OCI-LY1 (cell line): ENCODE measurements around the gene SLC7A4.

Source experiments
- H2AFZ ChIP-seq: fragments of 200-600 bp; sonication (generic), shearing (Covaris generic); 2 replicates; pipeline ENCODE4 v1.6.0; 2014; ENCODE audit warnings: antibody characterized with exemption, mild to moderate bottlenecking, low read length
- H3F3A ChIP-seq: fragments of 200-600 bp; sonication (generic), shearing (Covaris generic); 2 replicates; pipeline ENCODE4 v1.6.0; 2014; ENCODE audit warnings: mild to moderate bottlenecking, antibody characterized with exemption, low read length, moderate library complexity; ENCODE audit not compliant: insufficient read depth
- H3K27ac ChIP-seq: fragments of 200-600 bp; sonication (generic); 2 replicates; pipeline ENCODE4 v1.5.1; 2014; ENCODE audit warnings: low read length, mixed run types, mild to moderate bottlenecking, low read depth; ENCODE audit not compliant: poor library complexity, severe bottlenecking
- H3K27me3 ChIP-seq: fragments of 200-600 bp; sonication (generic); 2 replicates; pipeline ENCODE4 v1.6.0; 2014; ENCODE audit warnings: antibody characterized with exemption, mild to moderate bottlenecking, low read length, moderate library complexity; ENCODE audit not compliant: insufficient read depth
- H3K36me3 ChIP-seq: fragments of 200-600 bp; sonication (generic); 2 replicates; pipeline ENCODE4 v1.6.1; 2014; ENCODE audit warnings: mild to moderate bottlenecking, antibody characterized with exemption, low read length, moderate library complexity, mixed read lengths; ENCODE audit not compliant: insufficient read depth
- H3K4me1 ChIP-seq: fragments of 200-600 bp; sonication (generic); 2 replicates; pipeline ENCODE4 v1.5.1; 2014; ENCODE audit warnings: mild to moderate bottlenecking, low read length, moderate library complexity; ENCODE audit not compliant: insufficient read depth, severe bottlenecking
- H3K4me2 ChIP-seq: fragments of 200-600 bp; sonication (generic), shearing (Covaris generic); 2 replicates; pipeline ENCODE4 v1.6.1; 2014; ENCODE audit warnings: low read length
- H3K4me3 ChIP-seq: fragments of 200-600 bp; sonication (generic); 2 replicates; pipeline ENCODE4 v1.5.1; 2014; ENCODE audit warnings: low read length, low read depth, mild to moderate bottlenecking, mixed read lengths; ENCODE audit not compliant: poor library complexity, severe bottlenecking
- H3K79me2 ChIP-seq: fragments of 200-600 bp; shearing (Covaris generic); 2 replicates; pipeline ENCODE4 v1.6.1; 2016; ENCODE audit warnings: mixed run types, low read length, mixed read lengths; ENCODE audit not compliant: insufficient read depth
- H3K9ac ChIP-seq: fragments of 200-600 bp; sonication (generic), shearing (Covaris generic); 2 replicates; pipeline ENCODE4 v1.6.1; 2014; ENCODE audit warnings: mild to moderate bottlenecking, low read length, mixed read lengths
- H3K9me2 ChIP-seq: fragments of 200-600 bp; sonication (generic), shearing (Covaris generic); 2 replicates; pipeline ENCODE4 v1.6.1; 2014; ENCODE audit warnings: low read depth, mild to moderate bottlenecking, low read length, mixed read lengths
- H3K9me3 ChIP-seq: fragments of 200-600 bp; shearing (Covaris generic); 2 replicates; pipeline ENCODE4 v1.6.1; 2014; ENCODE audit warnings: low read length, mixed read lengths
- H4K20me1 ChIP-seq: fragments of 200-600 bp; sonication (generic), shearing (Covaris generic); 2 replicates; pipeline ENCODE4 v1.6.0; 2016; ENCODE audit warnings: mild to moderate bottlenecking, low read length; ENCODE audit not compliant: insufficient read depth
- CTCF ChIP-seq: fragments of 200-600 bp; sonication (generic), shearing (Covaris generic); IDR thresholded peaks from 2 replicates; pipeline ENCODE4 v1.5.1; 2017; ENCODE audit warnings: mild to moderate bottlenecking, antibody characterized with exemption, low read length, moderate library complexity, mixed read lengths
- EZH2 ChIP-seq: fragments of 200-600 bp; sonication (generic), shearing (Covaris generic); IDR thresholded peaks from 2 replicates; pipeline ENCODE4 v1.8.0; 2017; ENCODE audit warnings: borderline replicate concordance, mixed run types, mild to moderate bottlenecking, antibody characterized with exemption, low read length, moderate library complexity, mixed read lengths

The SLC7A4 gene

DNA sequence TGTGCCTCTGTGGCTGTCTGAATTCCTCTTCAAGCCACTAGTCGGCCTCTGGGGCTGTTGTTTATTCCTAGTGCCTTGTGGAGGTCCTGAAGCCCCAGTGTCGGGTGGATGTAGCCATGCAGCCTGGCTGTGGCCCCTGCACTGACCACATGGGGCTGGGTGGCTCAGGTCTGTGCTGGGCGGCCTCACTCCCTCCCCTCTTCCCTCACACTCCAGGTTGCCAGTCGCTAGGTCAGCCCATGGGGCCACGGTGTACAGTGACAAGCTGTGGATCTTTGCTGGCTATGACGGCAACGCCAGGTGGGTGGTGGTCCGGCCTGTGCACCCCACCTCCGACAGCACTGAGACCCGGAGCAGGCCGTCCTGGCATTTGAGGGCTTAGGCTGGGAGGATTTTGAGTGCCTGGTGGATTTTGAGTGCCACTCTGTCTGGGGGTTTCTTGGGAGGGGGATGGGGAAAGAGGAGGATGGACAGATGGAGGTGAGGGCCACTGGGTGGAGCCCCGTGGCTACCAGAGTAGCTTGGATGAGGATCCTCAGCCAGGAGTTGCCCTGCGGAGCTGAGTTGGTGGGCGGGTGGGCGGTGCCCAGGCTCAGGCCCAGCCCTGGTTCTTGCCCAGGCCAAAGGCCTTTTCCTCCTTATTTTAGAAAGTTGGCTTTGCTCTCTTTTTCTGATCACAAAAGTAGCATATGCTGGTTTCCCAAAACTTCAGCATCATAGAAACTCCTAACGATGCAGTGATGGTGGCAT is 43.6 kb downstream of the SLC7A4 start:
- H4K20me1 ChIP-seq: no peaks in the 10 kb centered on the region

GRCh38 chr22:20987375-20987774 is 45.0 kb downstream of the SLC7A4 start:
- no peaks in the 10 kb centered on the region for H3K9me2 ChIP-seq
- no peaks in the 10 kb centered on the region for H3K9me3 ChIP-seq
- H4K20me1 ChIP-seq: no peaks in the 10 kb centered on the region
- no peaks in the 10 kb centered on the region for H3K79me2 ChIP-seq
- no peak overlapping the region for H3K4me3 ChIP-seq
- peaks cover 29% of the 10 kb centered on the region; the same call in 1 of the 2 replicates for H3K36me3 ChIP-seq
- no peaks in the 10 kb centered on the region for H3K27me3 ChIP-seq
- TF ChIP-seq EZH2: no peak
- no peak for TF ChIP-seq CTCF
- H3F3A ChIP-seq: no peaks in the 10 kb centered on the region
- H3K9ac ChIP-seq: no peak overlapping the region
- peaks cover 11% of the 10 kb centered on the region for H3K4me1 ChIP-seq
- no peak overlapping the region for H2AFZ ChIP-seq
- H3K27ac ChIP-seq: no peak overlapping the region
- H3K4me2 ChIP-seq: no peak overlapping the region

More for the DNA sequence above, 43.6 kb downstream of the SLC7A4 start:
- Histone ChIP-seq H3K9me2 (no peaks in the 10 kb centered on the region), H3K4me1 (no peaks in the 10 kb centered on the region), H3K27ac (no peak overlapping the region), H2AFZ (no peak overlapping the region), H3K27me3 (no peaks in the 10 kb centered on the region), H3K79me2 (no peaks in the 10 kb centered on the region), H3K36me3 (peaks cover 31% of the 10 kb centered on the region; the same call in 1 of the 2 replicates), H3K9ac (no peak overlapping the region), H3K4me2 (no peak overlapping the region), H3K4me3 (no peak overlapping the region), H3K9me3 (no peaks in the 10 kb centered on the region), H3F3A (no peaks in the 10 kb centered on the region)
- no peak for TF ChIP-seq CTCF
- no peak for TF ChIP-seq EZH2

GRCh38 chr22:20986365-20986764 is 46.0 kb downstream of the SLC7A4 start:
- TF ChIP-seq CTCF (no peak), EZH2 (no peak)
- H3K36me3 ChIP-seq: peaks cover 20% of the 10 kb centered on the region; the same call in 1 of the 2 replicates
- no peak overlapping the region for H3K27ac ChIP-seq
- no peaks in the 10 kb centered on the region for H3K27me3 ChIP-seq
- no peaks in the 10 kb centered on the region for H3K9me3 ChIP-seq
- no peak overlapping the region for H3K4me2 ChIP-seq
- no peak overlapping the region for H2AFZ ChIP-seq
- no peaks in the 10 kb centered on the region for H3K79me2 ChIP-seq
- no peak overlapping the region for H3K4me3 ChIP-seq
- H3K9me2 ChIP-seq: no peaks in the 10 kb centered on the region
- H3F3A ChIP-seq: no peaks in the 10 kb centered on the region
- H3K4me1 ChIP-seq: peaks cover 14% of the 10 kb centered on the region
- no peaks in the 10 kb centered on the region for H4K20me1 ChIP-seq
- no peak overlapping the region for H3K9ac ChIP-seq
